Uterus (tissue), 4 donors: ENCODE data around the gene SLC22A25. TPM values are rescaled to one million over a fixed set of nuclear protein-coding genes. Genes with fewer than 3 reads are reported as not detected.

Experiments used
- DNase-seq, 2 donors: peaks; one replicate each; pipeline ENCODE4 v3.0.0-alpha.2; 2019 to 2020
- H3K27ac ChIP-seq, 2 donors: fragments of 200-600 bp; sonication (generic); 1 replicate in 1 of 2; 2 replicates in 1 of 2; pipeline ENCODE4 v1.5.1; 2016 to 2018
- H3K27me3 ChIP-seq, 2 donors: fragments of 200-600 bp; sonication (generic); one replicate each; pipeline ENCODE4 v1.5.1; 2018 to 2019; ENCODE audit warnings: control low read depth in 1 of 2
- H3K36me3 ChIP-seq, 2 donors: fragments of 200-600 bp; sonication (generic); one replicate each; pipeline ENCODE4 v1.5.1; 2019; ENCODE audit warnings: control low read depth in 1 of 2
- H3K4me1 ChIP-seq, 2 donors: fragments of 200-600 bp; sonication (generic); one replicate each; pipeline ENCODE4 v1.5.1; 2018 to 2019; ENCODE audit warnings: control low read depth in 1 of 2
- H3K4me3 ChIP-seq, 2 donors: fragments of 200-600 bp; sonication (generic); 1 replicate in 1 of 2; 2 replicates in 1 of 2; pipeline ENCODE4 v1.5.1; 2018 to 2019; ENCODE audit warnings: mild to moderate bottlenecking in 1 of 2
- H3K9me3 ChIP-seq, 2 donors: fragments of 200-600 bp; sonication (generic); one replicate each; pipeline ENCODE4 v1.5.1; 2019; ENCODE audit warnings: control low read depth in 1 of 2
- POLR2A ChIP-seq, 2 donors: fragments of 450-650 bp; IDR thresholded peaks; one replicate each; pipeline ENCODE4 v1.6.1; 2016; ENCODE audit warnings: antibody characterized with exemption in 2 of 2, mild to moderate bottlenecking in 1 of 2, moderate library complexity in 1 of 2
- intact Hi-C: fragments of 100-400 bp; cut with DNase I; formaldehyde crosslinking; loops from one replicate; pipeline ENCODE4 v1.15.1; 2023; ENCODE audit warnings: low total_unique reads
- total RNA-seq, 4 donors: library from RNA; depleted of rRNA in 3 of 4; stranded (reverse); fragments of >200 nt in 3 of 4; gene quantifications; one replicate each; pipeline versions ENCODE4 v1.1.0 to v1.2.4, GENCODE V29; 2014 to 2023
- TF ChIP-seq, protein P1 (sequence below), 4 experiments: fragments of 200-600 bp in 2 of 4; fragments of 450-650 bp in 2 of 4; sonication (generic) in 2 of 4; IDR thresholded peaks; one replicate each; pipeline ENCODE4 v1.5.1; 2016 to 2019; ENCODE audit warnings: antibody characterized with exemption in 4 of 4, mild to moderate bottlenecking in 2 of 4, moderate library complexity in 1 of 4
- donor health status: DM: yes; HTN: yes; CAD: no.

SLC22A25 gene
- not detected for total RNA-seq

GRCh38 chr11:63243533-63243932 lies at the start of gene SLC22A25:
Gene SLC22A25 (minus strand): TSS chr11:63243599. CDS start chr11:63229652, 13,947 bp downstream.
- no peak for DNase-seq
- TF ChIP-seq POLR2A (IDR thresholded peaks at IDR 0.05): no peak
- TF ChIP-seq, protein P1, sequence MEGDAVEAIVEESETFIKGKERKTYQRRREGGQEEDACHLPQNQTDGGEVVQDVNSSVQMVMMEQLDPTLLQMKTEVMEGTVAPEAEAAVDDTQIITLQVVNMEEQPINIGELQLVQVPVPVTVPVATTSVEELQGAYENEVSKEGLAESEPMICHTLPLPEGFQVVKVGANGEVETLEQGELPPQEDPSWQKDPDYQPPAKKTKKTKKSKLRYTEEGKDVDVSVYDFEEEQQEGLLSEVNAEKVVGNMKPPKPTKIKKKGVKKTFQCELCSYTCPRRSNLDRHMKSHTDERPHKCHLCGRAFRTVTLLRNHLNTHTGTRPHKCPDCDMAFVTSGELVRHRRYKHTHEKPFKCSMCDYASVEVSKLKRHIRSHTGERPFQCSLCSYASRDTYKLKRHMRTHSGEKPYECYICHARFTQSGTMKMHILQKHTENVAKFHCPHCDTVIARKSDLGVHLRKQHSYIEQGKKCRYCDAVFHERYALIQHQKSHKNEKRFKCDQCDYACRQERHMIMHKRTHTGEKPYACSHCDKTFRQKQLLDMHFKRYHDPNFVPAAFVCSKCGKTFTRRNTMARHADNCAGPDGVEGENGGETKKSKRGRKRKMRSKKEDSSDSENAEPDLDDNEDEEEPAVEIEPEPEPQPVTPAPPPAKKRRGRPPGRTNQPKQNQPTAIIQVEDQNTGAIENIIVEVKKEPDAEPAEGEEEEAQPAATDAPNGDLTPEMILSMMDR (IDR thresholded peaks at IDR 0.05): no peak
- H3K4me1 ChIP-seq: no peaks in the 10 kb centered on the region
- no peaks in the 10 kb centered on the region for H3K27me3 ChIP-seq
- H3K36me3 ChIP-seq: no peaks in the 10 kb centered on the region
- no peak within 1 kb of the TSS for H3K4me3 ChIP-seq
- H3K9me3 ChIP-seq: no peaks in the 10 kb centered on the region
- no peak within 1 kb of the TSS for H3K27ac ChIP-seq
- intact Hi-C loops: no loop called here

- Histone ChIP-seq H3K4me1 (no peaks in the 10 kb centered on the region), H3K36me3 (no peaks in the 10 kb centered on the region), H3K27ac (no peak overlapping the region), H3K9me3 (no peaks in the 10 kb centered on the region), H3K27me3 (no peaks in the 10 kb centered on the region), H3K4me3 (no peak overlapping the region)
- intact Hi-C loops: no loop called here
- no peak for DNase-seq
- TF ChIP-seq POLR2A (IDR thresholded peaks at IDR 0.05): no peak
Measured at GRCh38 chr11:63290285-63290684, 46.9 kb upstream of the SLC22A25 start.

GRCh38 chr11:63289658-63290057 lies 46.3 kb upstream of the SLC22A25 start:
- Histone ChIP-seq H3K4me1 (no peaks in the 10 kb centered on the region), H3K36me3 (no peaks in the 10 kb centered on the region), H3K9me3 (no peaks in the 10 kb centered on the region), H3K27ac (no peak overlapping the region), H3K27me3 (no peaks in the 10 kb centered on the region), H3K4me3 (no peak overlapping the region)
- intact Hi-C loops: no loop called here
- TF ChIP-seq, protein P1 (IDR thresholded peaks at IDR 0.05): no peak
- no peak for TF ChIP-seq POLR2A (IDR thresholded peaks at IDR 0.05)
- DNase-seq: no peak

- Histone ChIP-seq H3K4me3 (no peak overlapping the region), H3K27me3 (no peaks in the 10 kb centered on the region), H3K9me3 (no peaks in the 10 kb centered on the region), H3K36me3 (no peaks in the 10 kb centered on the region), H3K27ac (no peak overlapping the region), H3K4me1 (no peaks in the 10 kb centered on the region)
- DNase-seq: no peak
- intact Hi-C loops: no loop called here
- TF ChIP-seq, protein P1 (IDR thresholded peaks at IDR 0.05): no peak
- TF ChIP-seq POLR2A (IDR thresholded peaks at IDR 0.05): no peak
Measured at GRCh38 chr11:63282579-63282978, 39.2 kb upstream of the SLC22A25 start.

- intact Hi-C loops: no loop called here
- no peaks in the 10 kb centered on the region for H3K9me3 ChIP-seq
- H3K4me1 ChIP-seq: no peaks in the 10 kb centered on the region
- no peak overlapping the region for H3K4me3 ChIP-seq
- no peaks in the 10 kb centered on the region for H3K36me3 ChIP-seq
- no peaks in the 10 kb centered on the region for H3K27me3 ChIP-seq
- no peak for TF ChIP-seq POLR2A (IDR thresholded peaks at IDR 0.05)
- TF ChIP-seq, protein P1 (IDR thresholded peaks at IDR 0.05): no peak
- no peak overlapping the region for H3K27ac ChIP-seq
- no peak for DNase-seq
Measured at GRCh38 chr11:63280920-63281319, 37.5 kb upstream of the SLC22A25 start.

DNA sequence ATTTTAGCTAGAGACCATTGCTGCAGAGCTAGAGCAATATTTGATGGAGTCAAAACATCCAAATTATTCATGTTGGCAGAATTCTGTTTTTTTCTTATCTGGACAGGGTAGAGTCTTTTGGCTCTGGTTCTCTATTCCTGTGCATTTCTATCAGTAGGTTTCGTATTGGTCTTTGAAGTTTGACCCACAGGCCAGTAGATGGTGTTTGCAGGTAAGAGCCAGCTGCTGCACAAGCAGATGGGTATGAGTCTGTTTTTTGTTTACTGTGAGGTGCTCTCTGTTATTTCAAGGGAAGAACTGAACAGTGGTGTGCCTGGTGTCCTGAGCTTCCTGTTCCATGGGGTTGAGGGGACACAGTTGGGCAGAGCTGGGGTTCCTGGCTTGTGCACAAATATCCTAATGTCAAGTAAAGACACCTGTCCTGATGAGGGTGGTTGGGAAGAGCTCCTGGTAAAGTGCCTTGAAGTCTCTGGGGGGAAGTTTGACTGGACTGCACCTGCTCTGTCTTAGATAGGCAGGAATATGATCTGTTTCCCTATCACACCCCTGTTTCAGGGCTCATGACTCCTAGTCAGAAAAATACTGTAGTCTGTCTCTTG lies 34.0 kb upstream of the SLC22A25 start:
- intact Hi-C loops: no loop called here
- Histone ChIP-seq H3K4me1 (no peaks in the 10 kb centered on the region), H3K27ac (no peak overlapping the region), H3K27me3 (no peaks in the 10 kb centered on the region), H3K9me3 (no peaks in the 10 kb centered on the region), H3K36me3 (no peaks in the 10 kb centered on the region), H3K4me3 (no peak overlapping the region)
- TF ChIP-seq, protein P1 (IDR thresholded peaks at IDR 0.05): no peak
- TF ChIP-seq POLR2A (IDR thresholded peaks at IDR 0.05): no peak
- DNase-seq: no peak
